C4-2B (cell line): Measurements from ENCODE around the gene SCN9A.

ENCODE experiments used
- ZFX ChIP-seq: fragments of 450-650 bp; IDR thresholded peaks from 2 replicates; pipeline ENCODE4 v1.6.1; 2017
- TF ChIP-seq, protein P1 (sequence below): fragments of 450-650 bp; conservative IDR thresholded peaks from 2 replicates; pipeline ENCODE4 v1.5.1; 2017; ENCODE audit warnings: mild to moderate bottlenecking

GRCh38 chr2:166170356-166170755, 205.4 kb downstream of the SCN9A start:
- TF ChIP-seq, protein P1, sequence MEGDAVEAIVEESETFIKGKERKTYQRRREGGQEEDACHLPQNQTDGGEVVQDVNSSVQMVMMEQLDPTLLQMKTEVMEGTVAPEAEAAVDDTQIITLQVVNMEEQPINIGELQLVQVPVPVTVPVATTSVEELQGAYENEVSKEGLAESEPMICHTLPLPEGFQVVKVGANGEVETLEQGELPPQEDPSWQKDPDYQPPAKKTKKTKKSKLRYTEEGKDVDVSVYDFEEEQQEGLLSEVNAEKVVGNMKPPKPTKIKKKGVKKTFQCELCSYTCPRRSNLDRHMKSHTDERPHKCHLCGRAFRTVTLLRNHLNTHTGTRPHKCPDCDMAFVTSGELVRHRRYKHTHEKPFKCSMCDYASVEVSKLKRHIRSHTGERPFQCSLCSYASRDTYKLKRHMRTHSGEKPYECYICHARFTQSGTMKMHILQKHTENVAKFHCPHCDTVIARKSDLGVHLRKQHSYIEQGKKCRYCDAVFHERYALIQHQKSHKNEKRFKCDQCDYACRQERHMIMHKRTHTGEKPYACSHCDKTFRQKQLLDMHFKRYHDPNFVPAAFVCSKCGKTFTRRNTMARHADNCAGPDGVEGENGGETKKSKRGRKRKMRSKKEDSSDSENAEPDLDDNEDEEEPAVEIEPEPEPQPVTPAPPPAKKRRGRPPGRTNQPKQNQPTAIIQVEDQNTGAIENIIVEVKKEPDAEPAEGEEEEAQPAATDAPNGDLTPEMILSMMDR, result no peak
- TF ChIP-seq ZFX, result no peak
